Measurements from ENCODE around the gene SYCP2L.

DNA sequence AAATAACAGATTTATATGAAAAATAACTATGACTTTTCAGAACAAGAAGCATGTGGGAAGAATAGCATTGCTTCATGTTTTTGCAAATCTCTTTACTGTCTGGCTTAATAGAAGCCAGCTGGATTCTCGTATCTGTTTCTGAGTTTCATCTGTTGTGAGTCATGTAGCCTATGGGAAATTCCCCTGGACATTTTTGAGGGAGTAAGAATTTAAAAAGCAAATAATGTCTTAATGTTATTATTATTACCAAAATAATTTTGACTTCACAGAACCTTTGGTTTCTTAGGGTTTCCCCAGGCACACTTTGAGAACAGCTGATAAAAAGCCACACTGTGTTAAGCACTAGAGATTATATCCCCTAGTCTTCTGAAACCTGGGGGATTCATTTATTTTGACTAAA is 75.8 kb downstream of the SYCP2L start:
- no peak for TF ChIP-seq SMC3 (IDR thresholded peaks at IDR 0.05)
- TF ChIP-seq MYC (IDR thresholded peaks at IDR 0.05; ENCODE audit: borderline replicate concordance, low read length) = no peak

All from A549 (cell line).